ENCODE measurements around the gene ARL9.

- TF ChIP-seq CTCF (IDR thresholded peaks at IDR 0.05) (no peak), POLR2A (IDR thresholded peaks at IDR 0.05) (no peak)
Observed at GRCh38 chr4:56477192-56477702, 28.3 kb upstream of the ARL9 start.
